GM13977 (cell line): Measurements from ENCODE around the gene SYNE1.

ENCODE experiments used
- DNase-seq: peaks from one replicate; pipeline ENCODE4 v3.0.0; 2012; ENCODE audit warnings: low spot score
- in situ Hi-C: fragments of 300-500 bp; cut with MboI; formaldehyde crosslinking; loops from one replicate; pipeline ENCODE4 v1.12.0; 2022; ENCODE audit warnings: low sequenced_read_pairs, low pct_unique_long_range_greater_than_20kb, mixed read lengths, inconsistent platforms; ENCODE audit not compliant: unreplicated experiment
- TF ChIP-seq, protein P1 (sequence below): IDR thresholded peaks from 2 replicates; pipeline ENCODE4 v1.5.1; 2012; ENCODE audit warnings: mild to moderate bottlenecking, control low read depth; ENCODE audit not compliant: insufficient read depth; ENCODE audit errors: extremely low read depth, missing control alignments

SYNE1 gene

DNA sequence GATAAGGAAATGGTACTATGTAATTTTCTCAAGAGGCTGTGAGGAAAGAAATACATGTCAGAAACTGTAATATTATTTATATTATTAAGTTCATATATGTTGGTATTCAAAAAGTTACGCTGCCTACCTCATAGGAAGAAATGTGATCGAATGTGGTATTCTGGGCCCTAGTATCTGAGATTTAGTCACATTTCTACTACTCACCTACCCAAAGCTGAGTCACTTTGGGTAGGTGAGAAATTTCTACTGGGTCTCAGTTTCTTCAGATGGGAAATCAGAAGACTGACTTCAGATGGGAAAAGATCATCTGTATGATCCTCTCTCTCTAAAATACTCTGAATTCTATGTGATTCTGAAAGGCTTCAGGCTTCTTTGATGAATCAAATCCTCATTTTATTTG is 411.0 kb downstream of the SYNE1 start:
- TF ChIP-seq, protein P1, sequence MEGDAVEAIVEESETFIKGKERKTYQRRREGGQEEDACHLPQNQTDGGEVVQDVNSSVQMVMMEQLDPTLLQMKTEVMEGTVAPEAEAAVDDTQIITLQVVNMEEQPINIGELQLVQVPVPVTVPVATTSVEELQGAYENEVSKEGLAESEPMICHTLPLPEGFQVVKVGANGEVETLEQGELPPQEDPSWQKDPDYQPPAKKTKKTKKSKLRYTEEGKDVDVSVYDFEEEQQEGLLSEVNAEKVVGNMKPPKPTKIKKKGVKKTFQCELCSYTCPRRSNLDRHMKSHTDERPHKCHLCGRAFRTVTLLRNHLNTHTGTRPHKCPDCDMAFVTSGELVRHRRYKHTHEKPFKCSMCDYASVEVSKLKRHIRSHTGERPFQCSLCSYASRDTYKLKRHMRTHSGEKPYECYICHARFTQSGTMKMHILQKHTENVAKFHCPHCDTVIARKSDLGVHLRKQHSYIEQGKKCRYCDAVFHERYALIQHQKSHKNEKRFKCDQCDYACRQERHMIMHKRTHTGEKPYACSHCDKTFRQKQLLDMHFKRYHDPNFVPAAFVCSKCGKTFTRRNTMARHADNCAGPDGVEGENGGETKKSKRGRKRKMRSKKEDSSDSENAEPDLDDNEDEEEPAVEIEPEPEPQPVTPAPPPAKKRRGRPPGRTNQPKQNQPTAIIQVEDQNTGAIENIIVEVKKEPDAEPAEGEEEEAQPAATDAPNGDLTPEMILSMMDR: no peak
- in situ Hi-C loops: no loop called here

GRCh38 chr6:152225241-152225934 is 411.8 kb downstream of the SYNE1 start:
- TF ChIP-seq, protein P1: no peak
- no peak for DNase-seq
- in situ Hi-C loops: no loop called here

More for the DNA sequence above, 411.0 kb downstream of the SYNE1 start:
- DNase-seq: no peak

DNA sequence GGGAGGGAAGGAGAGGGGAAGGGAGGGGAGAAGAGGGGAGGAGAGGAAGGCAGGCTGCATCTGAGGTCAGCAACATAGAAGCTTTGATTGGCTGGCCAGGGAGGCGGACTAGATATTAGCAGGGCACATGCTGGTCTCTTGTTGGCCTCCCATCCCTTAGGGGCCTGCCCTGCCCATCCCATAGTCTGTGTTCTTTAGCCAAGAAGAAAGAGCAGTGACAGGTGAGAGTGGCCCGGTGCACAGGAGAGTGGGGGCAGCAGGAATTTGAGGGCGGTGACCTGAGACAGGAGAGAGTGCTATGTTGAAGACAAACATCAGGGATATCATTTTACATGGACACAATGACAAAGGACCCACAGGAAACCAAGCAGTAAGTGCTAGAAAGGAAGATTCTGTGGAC is 413.5 kb downstream of the SYNE1 start:
- no peak for DNase-seq
- in situ Hi-C loops: no loop called here
- TF ChIP-seq, protein P1: no peak

- in situ Hi-C loops: no loop called here
- TF ChIP-seq, protein P1: no peak
- DNase-seq: no peak
These were observed 415.1 kb downstream of the SYNE1 start for GRCh38 chr6:152221806-152222628.

DNA sequence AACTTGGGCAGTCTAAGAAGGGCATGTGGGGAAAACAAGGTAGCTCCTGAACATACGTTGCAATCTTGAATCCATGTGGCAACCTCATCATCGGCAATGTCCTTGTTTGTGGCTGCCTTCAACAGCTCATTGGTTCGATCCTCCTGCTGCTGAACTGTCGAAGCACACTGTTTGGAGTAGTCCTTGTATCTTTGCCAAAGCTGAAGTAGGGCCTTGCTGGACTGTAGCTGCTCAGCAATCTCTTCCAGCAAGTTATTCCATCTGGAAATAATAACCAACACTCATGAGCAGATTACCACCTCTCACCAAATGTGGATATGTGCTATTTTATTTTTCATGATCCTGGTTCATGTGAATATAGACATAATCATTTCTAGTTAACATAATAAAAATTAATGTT is 416.4 kb downstream of the SYNE1 start:
- no peak for DNase-seq
- TF ChIP-seq, protein P1: no peak
- in situ Hi-C loops: no loop called here

DNA sequence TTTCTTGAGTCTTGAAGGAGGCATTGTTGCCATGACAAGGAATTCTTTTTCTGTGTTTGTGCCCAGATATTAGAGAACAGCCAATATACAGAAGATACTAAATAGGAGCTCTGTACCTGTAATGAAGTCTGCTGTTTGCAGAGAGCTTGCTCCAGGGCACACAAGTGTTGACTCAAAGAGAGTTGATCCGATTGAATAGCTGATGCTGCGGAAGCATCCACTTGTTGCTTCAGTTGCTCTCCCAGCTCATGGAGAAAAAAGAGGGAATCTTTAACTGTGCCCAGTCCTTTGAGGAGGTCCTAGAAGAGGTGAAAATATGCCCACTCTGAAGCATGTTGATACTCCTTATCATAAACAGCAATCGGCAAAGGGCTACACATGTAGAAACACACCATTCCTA is 418.3 kb downstream of the SYNE1 start:
- TF ChIP-seq, protein P1: no peak
- DNase-seq: no peak
- in situ Hi-C loops: no loop called here
